ENCODE data around the gene MRPS24. TPM values are rescaled to one million over a fixed set of nuclear protein-coding genes. Genes with fewer than 3 reads are reported as not detected.
A peak's percentile ranks its signal among the peaks of the same experiment; 100 is the strongest.

MRPS24 gene
- total RNA-seq, 3 donors from 2014 or later, result 158 to 193 (median 184) TPM

DNA sequence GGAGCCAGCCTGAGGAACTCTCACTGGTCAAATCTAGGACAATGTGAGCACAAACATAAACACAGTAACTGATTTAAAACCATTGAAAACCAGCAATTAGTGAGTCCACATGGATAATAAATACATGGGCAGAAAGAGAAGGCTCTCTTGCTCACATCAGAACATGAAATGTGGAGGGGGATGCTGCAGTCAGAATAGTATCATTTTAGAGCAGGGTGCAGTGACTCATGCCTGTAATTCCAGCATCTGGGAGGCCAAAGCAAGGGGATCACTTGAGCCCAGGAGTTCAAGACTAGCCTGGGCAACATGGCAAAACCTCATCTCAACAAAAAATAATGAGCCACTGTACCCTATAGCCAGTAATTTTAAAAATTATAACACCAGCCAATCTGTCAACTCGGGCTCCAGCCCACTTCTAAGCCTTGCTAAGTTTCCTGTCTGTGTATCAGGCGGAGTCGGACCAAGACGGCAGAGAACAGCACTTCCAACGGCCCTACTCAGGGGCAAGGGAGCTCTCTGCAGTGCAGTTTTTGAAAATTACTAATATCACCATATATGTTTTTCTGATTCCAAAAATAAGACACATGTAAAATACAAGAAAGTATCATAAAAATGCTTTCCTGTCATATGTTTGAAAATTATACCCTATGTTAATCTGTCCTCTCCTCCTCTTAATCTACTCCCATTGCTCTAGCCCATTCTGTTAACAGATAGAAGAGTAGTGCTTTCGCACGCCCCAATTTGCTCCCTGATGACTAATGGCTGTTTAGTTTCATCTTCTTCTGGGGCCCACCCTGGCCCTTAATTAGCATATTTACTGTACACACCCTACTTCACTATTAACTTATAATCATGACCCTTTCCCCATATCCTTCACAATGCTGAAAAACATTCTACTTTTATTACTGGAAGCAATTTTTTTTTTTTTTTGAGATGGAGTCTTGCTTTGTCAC lies 20.0 kb upstream of the MRPS24 start:
- Mint-ChIP-seq H3K27me3 (ENCODE audit: low read depth) (no peaks in the 10 kb centered on the region), H3K4me3 (no peak overlapping the region), H3K36me3 (ENCODE audit: insufficient read depth) (peaks cover 6% of the 10 kb centered on the region), H3K4me1 (ENCODE audit: low read depth) (peaks cover 31% of the 10 kb centered on the region), H3K9me3 (no peaks in the 10 kb centered on the region)
- peak; percentile 80 to 83 for ATAC-seq
- no peak for DNase-seq

DNA sequence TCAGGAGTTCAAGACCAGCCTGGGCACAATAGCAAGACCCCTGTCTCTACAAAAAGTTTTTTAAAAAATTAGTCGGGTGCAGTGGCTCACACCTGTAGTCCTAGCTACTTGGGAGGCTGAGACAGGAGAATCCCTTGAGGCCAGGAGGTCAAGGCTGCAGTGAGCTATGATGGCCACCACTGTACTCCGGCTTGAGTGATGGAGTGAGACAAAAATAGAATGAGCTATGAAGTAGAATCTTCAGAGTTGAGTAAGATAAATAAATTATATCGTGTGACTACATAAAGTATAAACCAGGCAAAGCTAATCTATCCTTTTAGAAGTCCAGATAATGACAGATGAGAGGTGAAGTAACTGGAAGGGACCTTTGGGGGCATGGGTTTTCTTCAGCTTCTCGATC lies 15.3 kb upstream of the MRPS24 start:
- H3K4me3 Mint-ChIP-seq, result no peak overlapping the region
- H3K36me3 Mint-ChIP-seq (ENCODE audit: insufficient read depth), result peaks cover 29% of the 10 kb centered on the region
- H3K4me1 Mint-ChIP-seq (ENCODE audit: low read depth), result peaks cover 12% of the 10 kb centered on the region
- H3K9me3 Mint-ChIP-seq, result no peaks in the 10 kb centered on the region
- ATAC-seq (no peak), DNase-seq (no peak)
- H3K27me3 Mint-ChIP-seq (ENCODE audit: low read depth), result no peaks in the 10 kb centered on the region

GRCh38 chr7:43884209-43884608 lies 14.9 kb upstream of the MRPS24 start:
- no peaks in the 10 kb centered on the region for H3K27me3 Mint-ChIP-seq (ENCODE audit: low read depth)
- no peaks in the 10 kb centered on the region for H3K9me3 Mint-ChIP-seq
- no peak for ATAC-seq
- peaks cover 8% of the 10 kb centered on the region for H3K4me1 Mint-ChIP-seq (ENCODE audit: low read depth)
- H3K36me3 Mint-ChIP-seq (ENCODE audit: insufficient read depth), result peaks cover 30% of the 10 kb centered on the region
- no peak overlapping the region for H3K4me3 Mint-ChIP-seq
- no peak for DNase-seq

- no peak for DNase-seq
- ATAC-seq, result no peak
- no peaks in the 10 kb centered on the region for H3K27me3 Mint-ChIP-seq (ENCODE audit: low read depth)
- H3K4me1 Mint-ChIP-seq (ENCODE audit: low read depth), result no peaks in the 10 kb centered on the region
- no peak overlapping the region for H3K4me3 Mint-ChIP-seq
- H3K9me3 Mint-ChIP-seq, result no peaks in the 10 kb centered on the region
- peaks cover 53% of the 10 kb centered on the region for H3K36me3 Mint-ChIP-seq (ENCODE audit: insufficient read depth)
These were observed 11.3 kb upstream of the MRPS24 start for GRCh38 chr7:43880596-43880995.

- peaks cover 49% of the 10 kb centered on the region for H3K36me3 Mint-ChIP-seq (ENCODE audit: insufficient read depth)
These were observed 10.2 kb upstream of the MRPS24 start for GRCh38 chr7:43879477-43879876.

GRCh38 chr7:43878867-43879266 lies 9.6 kb upstream of the MRPS24 start:
- Mint-ChIP-seq H3K4me3 (no peak overlapping the region), H3K27me3 (ENCODE audit: low read depth) (no peaks in the 10 kb centered on the region), H3K4me1 (ENCODE audit: low read depth) (no peaks in the 10 kb centered on the region), H3K36me3 (ENCODE audit: insufficient read depth) (peaks cover 45% of the 10 kb centered on the region), H3K9me3 (no peaks in the 10 kb centered on the region)
- no peak for DNase-seq
- no peak for ATAC-seq

More at GRCh38 chr7:43879477-43879876, 10.2 kb upstream of the MRPS24 start:
- Mint-ChIP-seq H3K9me3 (no peaks in the 10 kb centered on the region), H3K4me1 (ENCODE audit: low read depth) (no peaks in the 10 kb centered on the region), H3K27me3 (ENCODE audit: low read depth) (no peaks in the 10 kb centered on the region), H3K4me3 (no peak overlapping the region)
- DNase-seq, result no peak
- ATAC-seq, result no peak

GRCh38 chr7:43877968-43878864 lies 8.9 kb upstream of the MRPS24 start:
- Mint-ChIP-seq H3K9me3 (no peaks in the 10 kb centered on the region), H3K4me1 (ENCODE audit: low read depth) (no peaks in the 10 kb centered on the region), H3K27me3 (ENCODE audit: low read depth) (no peaks in the 10 kb centered on the region), H3K4me3 (no peak overlapping the region), H3K36me3 (ENCODE audit: insufficient read depth) (peaks cover 41% of the 10 kb centered on the region)
- ATAC-seq (no peak), DNase-seq (no peak)

GRCh38 chr7:43876976-43877745 lies 7.8 kb upstream of the MRPS24 start:
- H3K36me3 Mint-ChIP-seq (ENCODE audit: insufficient read depth), result peaks cover 38% of the 10 kb centered on the region
- H3K27me3 Mint-ChIP-seq (ENCODE audit: low read depth), result no peaks in the 10 kb centered on the region
- H3K4me1 Mint-ChIP-seq (ENCODE audit: low read depth), result no peaks in the 10 kb centered on the region
- DNase-seq (no peak), ATAC-seq (no peak)
- no peak overlapping the region for H3K4me3 Mint-ChIP-seq
- H3K9me3 Mint-ChIP-seq, result no peaks in the 10 kb centered on the region

- DNase-seq (no peak), ATAC-seq (no peak)
- Mint-ChIP-seq H3K27me3 (ENCODE audit: low read depth) (no peaks in the 10 kb centered on the region), H3K4me1 (ENCODE audit: low read depth) (no peaks in the 10 kb centered on the region), H3K4me3 (no peak overlapping the region), H3K36me3 (ENCODE audit: insufficient read depth) (peaks cover 32% of the 10 kb centered on the region), H3K9me3 (no peaks in the 10 kb centered on the region)
These were observed 6.9 kb upstream of the MRPS24 start for GRCh38 chr7:43876241-43876640.

GRCh38 chr7:43873300-43873699 lies 4.0 kb upstream of the MRPS24 start:
- Mint-ChIP-seq H3K36me3 (ENCODE audit: insufficient read depth) (peaks cover 16% of the 10 kb centered on the region), H3K4me1 (ENCODE audit: low read depth) (peaks cover 17% of the 10 kb centered on the region), H3K4me3 (no peak overlapping the region), H3K9me3 (no peaks in the 10 kb centered on the region), H3K27me3 (ENCODE audit: low read depth) (no peaks in the 10 kb centered on the region)
- ATAC-seq (no peak), DNase-seq (no peak)

DNA sequence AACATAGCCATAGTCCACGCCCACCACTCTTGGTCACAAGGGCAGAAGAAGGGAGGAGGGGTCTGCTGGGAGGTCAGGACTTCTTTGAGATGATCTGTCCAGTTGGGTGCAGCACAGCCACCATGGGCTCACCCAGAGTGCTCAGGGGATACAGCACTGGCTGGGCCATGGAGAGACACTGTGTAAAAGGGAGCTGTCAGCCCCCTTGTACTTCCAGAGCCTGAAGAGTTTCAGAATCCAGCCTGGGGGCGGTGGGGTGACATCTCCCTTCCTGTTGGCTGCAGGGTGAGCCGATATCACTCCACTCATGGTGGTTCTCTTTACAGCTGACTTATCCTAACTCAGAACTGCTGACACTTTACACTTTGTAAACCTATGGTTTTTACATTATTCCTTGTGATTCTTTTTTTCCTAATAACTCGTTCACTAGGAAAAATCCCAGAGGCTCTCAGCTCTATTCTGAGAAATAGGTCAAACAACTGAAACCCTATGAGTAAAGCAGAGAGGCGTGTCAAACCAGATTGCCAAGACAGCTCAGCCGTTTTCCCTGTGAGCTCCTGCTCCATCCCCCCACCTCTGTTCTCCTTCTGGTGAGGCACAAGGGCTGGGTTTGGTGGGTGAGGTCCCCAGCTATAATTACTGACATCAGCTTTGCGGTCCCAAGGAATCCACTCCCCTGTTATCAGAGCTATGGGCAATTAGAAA lies 3.2 kb upstream of the MRPS24 start:
- DNase-seq (no peak), ATAC-seq (no peak)
- no peak overlapping the region for H3K4me3 Mint-ChIP-seq
- H3K9me3 Mint-ChIP-seq, result no peaks in the 10 kb centered on the region
- no peaks in the 10 kb centered on the region for H3K27me3 Mint-ChIP-seq (ENCODE audit: low read depth)
- peaks cover 14% of the 10 kb centered on the region for H3K36me3 Mint-ChIP-seq (ENCODE audit: insufficient read depth)
- H3K4me1 Mint-ChIP-seq (ENCODE audit: low read depth), result peaks cover 22% of the 10 kb centered on the region

DNA sequence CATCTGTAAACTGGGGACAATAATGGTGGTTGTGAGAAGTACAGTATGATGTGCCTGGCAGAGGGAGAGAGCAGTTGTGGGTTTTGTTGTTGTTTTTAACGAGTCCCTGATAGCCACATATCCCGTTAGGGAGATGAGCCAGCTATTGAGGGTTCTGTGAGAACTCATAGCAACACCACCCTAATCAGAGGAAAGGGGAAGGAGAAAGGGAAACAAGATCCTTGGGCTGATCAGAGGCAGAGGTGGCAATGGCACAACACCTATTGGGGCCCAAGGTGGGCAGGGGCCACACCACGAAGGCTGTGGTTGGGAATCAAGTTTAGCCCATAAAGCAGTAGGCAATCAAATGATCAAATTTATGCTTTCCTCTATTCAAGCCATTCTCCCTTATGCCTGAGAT lies 1.7 kb upstream of the MRPS24 start:
- H3K27me3 Mint-ChIP-seq (ENCODE audit: low read depth), result no peaks in the 10 kb centered on the region
- peaks cover 17% of the 10 kb centered on the region for H3K36me3 Mint-ChIP-seq (ENCODE audit: insufficient read depth)
- no peak overlapping the region for H3K4me3 Mint-ChIP-seq
- DNase-seq (no peak), ATAC-seq (no peak)
- H3K4me1 Mint-ChIP-seq (ENCODE audit: low read depth), result peaks cover 22% of the 10 kb centered on the region
- H3K9me3 Mint-ChIP-seq, result no peaks in the 10 kb centered on the region

DNA sequence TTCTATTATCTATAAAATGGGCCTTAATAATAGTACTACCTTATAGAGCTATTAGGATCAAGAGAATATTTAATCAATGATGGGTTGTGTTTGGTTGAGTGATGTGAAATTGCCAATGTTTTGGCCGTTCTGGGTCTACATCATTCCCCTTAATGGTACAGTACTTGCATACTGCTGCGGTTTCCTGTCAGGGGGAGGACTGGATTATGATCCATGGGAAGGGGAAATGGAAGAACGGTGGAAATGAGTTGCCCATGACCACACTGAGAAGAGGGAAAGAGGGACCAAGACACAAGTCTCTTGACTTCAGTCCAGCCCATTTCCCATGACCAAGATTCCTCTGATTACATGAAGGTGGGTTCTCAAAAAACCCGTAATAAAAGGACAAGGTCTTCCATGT lies 999 bp upstream of the MRPS24 start:
- no peaks in the 10 kb centered on the region for H3K27me3 Mint-ChIP-seq (ENCODE audit: low read depth)

More for the DNA sequence above, 999 bp upstream of the MRPS24 start:
- Mint-ChIP-seq H3K4me1 (ENCODE audit: low read depth) (peaks cover 22% of the 10 kb centered on the region), H3K9me3 (no peaks in the 10 kb centered on the region), H3K36me3 (ENCODE audit: insufficient read depth) (peaks cover 21% of the 10 kb centered on the region), H3K4me3 (peak overlapping the region; percentile 76)
- ATAC-seq, result no peak
- no peak for DNase-seq
